Thymus (tissue), 14 donors: Measurements from ENCODE around the gene CD99. TPM values are rescaled to one million over a fixed set of nuclear protein-coding genes. Genes with fewer than 3 reads are reported as not detected.
A peak's percentile ranks its signal among the peaks of the same experiment; 100 is the strongest.

Source experiments
- DNase-seq, 9 donors: peaks; one replicate each; pipeline ENCODE4 v3.0.0-alpha.2; 2013; ENCODE audit warnings: low spot score in 9 of 9, low read depth in 6 of 9, missing footprints in 1 of 9
- H3K27ac ChIP-seq, 2 donors: one replicate each; pipeline ENCODE4 v1.5.1; 2013; ENCODE audit warnings: control low read depth in 1 of 2, low read depth in 1 of 2, low read length in 1 of 2, mild to moderate bottlenecking in 1 of 2, moderate library complexity in 1 of 2
- H3K27me3 ChIP-seq, 2 donors: one replicate each; pipeline ENCODE4 v1.5.1; 2013; ENCODE audit warnings: low read length in 1 of 2; ENCODE audit not compliant: control insufficient read depth in 2 of 2, insufficient read depth in 1 of 2
- H3K36me3 ChIP-seq, 2 donors: one replicate each; pipeline ENCODE4 v1.5.1; 2013; ENCODE audit warnings: low read length in 1 of 2, mild to moderate bottlenecking in 1 of 2, moderate library complexity in 1 of 2; ENCODE audit not compliant: control insufficient read depth in 2 of 2, insufficient read depth in 2 of 2
- H3K4me1 ChIP-seq, 2 donors: one replicate each; pipeline ENCODE4 v1.5.1; 2013; ENCODE audit warnings: low read length in 2 of 2; ENCODE audit not compliant: control insufficient read depth in 2 of 2, insufficient read depth in 2 of 2
- H3K4me3 ChIP-seq, 2 donors: one replicate each; pipeline ENCODE4 v1.5.1; 2013; ENCODE audit warnings: low read length in 2 of 2, control low read depth in 1 of 2, mild to moderate bottlenecking in 1 of 2
- H3K9me3 ChIP-seq, 2 donors: one replicate each; pipeline ENCODE4 v1.5.1; 2013; ENCODE audit warnings: low read length in 1 of 2, mild to moderate bottlenecking in 1 of 2; ENCODE audit not compliant: control insufficient read depth in 2 of 2, insufficient read depth in 1 of 2
- WGBS: extraction: QIAGEN DNeasy Blood & Tissue Kit; methylation state at CpG from one replicate; pipeline ENCODE4 v1.1.7; 2013; 5-methylcytosine and 5-hydroxymethylcytosine counted together
- long read RNA-seq, 10 donors: transcript quantifications; one replicate each; lab custom pipeline, GENCODE V29; 2026
- polyA plus RNA-seq: library from polyadenylated mRNA; stranded (reverse); fragments of 200-250 nt; gene quantifications from one replicate; pipeline ENCODE4 v1.2.3, GENCODE V29; 2013
- total RNA-seq: library from RNA; stranded (reverse); fragments of 120-200 nt; gene quantifications from one replicate; pipeline ENCODE4 v1.2.4, GENCODE V29; 2013
- donor health status: healthy.

The CD99 gene, protein sequence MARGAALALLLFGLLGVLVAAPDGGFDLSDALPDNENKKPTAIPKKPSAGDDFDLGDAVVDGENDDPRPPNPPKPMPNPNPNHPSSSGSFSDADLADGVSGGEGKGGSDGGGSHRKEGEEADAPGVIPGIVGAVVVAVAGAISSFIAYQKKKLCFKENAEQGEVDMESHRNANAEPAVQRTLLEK
- total RNA-seq (527 TPM), polyA plus RNA-seq (547 TPM)
- long read RNA-seq, donor 1, transcript CD99-205 (10 exons, 1,291 nt): major isoform, 31 of 42 reads
- long read RNA-seq, donor 1, partial matches to known transcripts: 5 of 42 reads
- long read RNA-seq, donor 1, other reads (novel, unspliced or antisense): 0 of 42 reads
- long read RNA-seq, donor 2, transcript CD99-212 (10 exons, 1,089 nt): minor isoform, 58 of 1,576 reads
- long read RNA-seq, donor 2, transcript CD99-204 (9 exons, 892 nt): minor isoform, 10 of 1,576 reads
- long read RNA-seq, donor 2, transcript CD99-205 (10 exons, 1,291 nt): major isoform, 469 of 1,576 reads
- long read RNA-seq, donor 2, transcript CD99-214 (2 exons, 1,278 nt): minor isoform, 6 of 1,576 reads
- long read RNA-seq, donor 2, partial matches to known transcripts: 999 of 1,576 reads
- long read RNA-seq, donor 2, other reads (novel, unspliced or antisense): 25 of 1,576 reads
- long read RNA-seq, donor 3, transcript CD99-205 (10 exons, 1,291 nt): major isoform, 303 of 434 reads
- long read RNA-seq, donor 3, transcript CD99-215 (3 exons, 583 nt): minor isoform, 7 of 434 reads
- long read RNA-seq, donor 3, transcript CD99-212 (10 exons, 1,089 nt): minor isoform, 30 of 434 reads
- long read RNA-seq, donor 3, partial matches to known transcripts: 73 of 434 reads
- long read RNA-seq, donor 3, other reads (novel, unspliced or antisense): 12 of 434 reads
- long read RNA-seq, donor 4, transcript CD99-205 (10 exons, 1,291 nt): major isoform, 124 of 321 reads
- long read RNA-seq, donor 4, transcript CD99-212 (10 exons, 1,089 nt): minor isoform, 22 of 321 reads
- long read RNA-seq, donor 4, transcript CD99-204 (9 exons, 892 nt): minor isoform, 6 of 321 reads
- long read RNA-seq, donor 4, partial matches to known transcripts: 161 of 321 reads
- long read RNA-seq, donor 4, other reads (novel, unspliced or antisense): 0 of 321 reads
- long read RNA-seq, donor 5, transcript CD99-214 (2 exons, 1,278 nt): minor isoform, 8 of 385 reads
- long read RNA-seq, donor 5, transcript CD99-204 (9 exons, 892 nt): minor isoform, 7 of 385 reads
- long read RNA-seq, donor 5, transcript CD99-205 (10 exons, 1,291 nt): major isoform, 235 of 385 reads
- long read RNA-seq, donor 5, transcript CD99-212 (10 exons, 1,089 nt): minor isoform, 25 of 385 reads
- long read RNA-seq, donor 5, partial matches to known transcripts: 86 of 385 reads
- long read RNA-seq, donor 5, other reads (novel, unspliced or antisense): 18 of 385 reads
- long read RNA-seq, donor 6, transcript CD99-204 (9 exons, 892 nt): minor isoform, 6 of 683 reads
- long read RNA-seq, donor 6, transcript CD99-212 (10 exons, 1,089 nt): minor isoform, 24 of 683 reads
- long read RNA-seq, donor 6, transcript CD99-205 (10 exons, 1,291 nt): major isoform, 241 of 683 reads
- long read RNA-seq, donor 6, partial matches to known transcripts: 397 of 683 reads
- long read RNA-seq, donor 6, other reads (novel, unspliced or antisense): 12 of 683 reads
- long read RNA-seq, donor 7, transcript CD99-215 (3 exons, 583 nt): minor isoform, 5 of 554 reads
- long read RNA-seq, donor 7, transcript CD99-212 (10 exons, 1,089 nt): minor isoform, 31 of 554 reads
- long read RNA-seq, donor 7, transcript CD99-205 (10 exons, 1,291 nt): major isoform, 220 of 554 reads
- long read RNA-seq, donor 7, transcript CD99-204 (9 exons, 892 nt): minor isoform, 7 of 554 reads
- long read RNA-seq, donor 7, partial matches to known transcripts: 281 of 554 reads
- long read RNA-seq, donor 7, other reads (novel, unspliced or antisense): 0 of 554 reads
- long read RNA-seq, donor 8, transcript CD99-215 (3 exons, 583 nt): minor isoform, 5 of 155 reads
- long read RNA-seq, donor 8, transcript CD99-212 (10 exons, 1,089 nt): minor isoform, 9 of 155 reads
- long read RNA-seq, donor 8, transcript CD99-205 (10 exons, 1,291 nt): major isoform, 126 of 155 reads
- long read RNA-seq, donor 8, partial matches to known transcripts: 5 of 155 reads
- long read RNA-seq, donor 8, other reads (novel, unspliced or antisense): 0 of 155 reads
- long read RNA-seq, donor 9, transcript CD99-205 (10 exons, 1,291 nt): major isoform, 162 of 216 reads
- long read RNA-seq, donor 9, transcript CD99-212 (10 exons, 1,089 nt): minor isoform, 19 of 216 reads
- long read RNA-seq, donor 9, partial matches to known transcripts: 24 of 216 reads
- long read RNA-seq, donor 9, other reads (novel, unspliced or antisense): 0 of 216 reads
- long read RNA-seq, donor 10, transcript CD99-204 (9 exons, 892 nt): minor isoform, 10 of 295 reads
- long read RNA-seq, donor 10, transcript CD99-212 (10 exons, 1,089 nt): minor isoform, 28 of 295 reads
- long read RNA-seq, donor 10, transcript CD99-205 (10 exons, 1,291 nt): major isoform, 196 of 295 reads
- long read RNA-seq, donor 10, transcript CD99-215 (3 exons, 583 nt): minor isoform, 5 of 295 reads
- long read RNA-seq, donor 10, partial matches to known transcripts: 39 of 295 reads
- long read RNA-seq, donor 10, other reads (novel, unspliced or antisense): 14 of 295 reads

DNA sequence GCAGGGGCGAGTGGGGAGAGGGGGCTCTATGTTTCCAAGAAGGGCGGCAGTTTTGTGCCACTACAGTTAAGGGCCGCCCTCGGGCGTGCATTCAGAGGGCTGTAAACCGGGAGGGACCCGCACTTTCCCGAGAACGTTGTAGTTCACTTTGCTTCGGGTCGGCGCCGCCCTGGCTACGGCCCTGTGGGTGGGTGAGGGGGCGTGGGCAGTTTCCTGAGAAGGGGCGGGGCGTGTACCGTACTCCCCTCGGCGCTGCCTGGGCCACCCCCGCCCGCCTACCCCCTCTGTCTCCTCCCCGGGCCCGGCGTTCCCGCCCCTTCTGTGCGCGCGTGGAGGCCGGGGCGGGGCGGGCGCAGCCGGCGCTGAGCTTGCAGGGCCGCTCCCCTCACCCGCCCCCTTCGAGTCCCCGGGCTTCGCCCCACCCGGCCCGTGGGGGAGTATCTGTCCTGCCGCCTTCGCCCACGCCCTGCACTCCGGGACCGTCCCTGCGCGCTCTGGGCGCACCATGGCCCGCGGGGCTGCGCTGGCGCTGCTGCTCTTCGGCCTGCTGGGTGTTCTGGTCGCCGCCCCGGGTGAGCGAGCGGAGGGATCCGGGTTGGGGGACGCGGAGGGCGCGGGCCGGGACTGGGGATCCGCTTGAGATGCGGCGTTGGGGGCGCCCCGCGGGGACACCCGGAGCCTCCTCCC, at the start of gene CD99:
Gene CD99, plus strand, starts transcription at position 440 of the 687 bp plus-strand sequence. Its CDS starts 66 bp downstream, at position 506.
- Histone ChIP-seq H3K4me1 (peaks cover 0 to 31% of the 10 kb centered on the region in 2 donors), H3K36me3 (peaks cover 5 to 14% of the 10 kb centered on the region in 2 donors), H3K27ac (peak within 1 kb of the TSS; percentile 90 to 95), H3K9me3 (no peaks in the 10 kb centered on the region), H3K27me3 (peaks cover 0 to 2% of the 10 kb centered on the region in 2 donors), H3K4me3 (peak within 1 kb of the TSS; percentile 97 to 99)
- WGBS: under 1% methylated on average over 73 of the region's 73 CpGs
- peak in 7 of 9 donors; percentile 82 to 97 (median 95) for DNase-seq

DNA sequence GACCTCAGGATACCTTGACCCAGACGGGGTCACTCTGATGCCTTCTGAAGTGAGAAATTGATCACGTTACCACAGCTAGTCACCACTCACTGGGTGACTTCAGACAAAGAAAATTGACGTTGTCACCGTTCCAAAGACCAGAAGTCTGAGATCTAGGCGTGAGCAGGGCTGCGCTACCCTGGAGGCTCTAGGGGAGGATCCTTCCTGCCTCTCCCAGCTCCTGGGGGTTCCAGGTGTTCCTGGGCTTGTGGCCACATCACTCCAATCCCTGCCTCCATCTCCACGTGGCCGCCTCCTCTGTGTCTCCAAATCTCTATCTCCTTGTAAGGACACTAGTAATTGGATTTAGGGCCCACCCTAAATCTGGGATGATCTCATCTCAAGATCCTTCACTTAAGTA, 48.9 kb upstream of the CD99 start:
- DNase-seq: no peak
- 97% methylated on average over 8 of the region's 8 CpGs for WGBS
- no peaks in the 10 kb centered on the region for H3K27me3 ChIP-seq
- no peaks in the 10 kb centered on the region for H3K9me3 ChIP-seq
- peaks cover 4 to 21% of the 10 kb centered on the region in 2 donors for H3K36me3 ChIP-seq
- peaks cover 8 to 12% of the 10 kb centered on the region in 2 donors for H3K4me1 ChIP-seq
- H3K4me3 ChIP-seq: no peak overlapping the region
- no peak overlapping the region for H3K27ac ChIP-seq

DNA sequence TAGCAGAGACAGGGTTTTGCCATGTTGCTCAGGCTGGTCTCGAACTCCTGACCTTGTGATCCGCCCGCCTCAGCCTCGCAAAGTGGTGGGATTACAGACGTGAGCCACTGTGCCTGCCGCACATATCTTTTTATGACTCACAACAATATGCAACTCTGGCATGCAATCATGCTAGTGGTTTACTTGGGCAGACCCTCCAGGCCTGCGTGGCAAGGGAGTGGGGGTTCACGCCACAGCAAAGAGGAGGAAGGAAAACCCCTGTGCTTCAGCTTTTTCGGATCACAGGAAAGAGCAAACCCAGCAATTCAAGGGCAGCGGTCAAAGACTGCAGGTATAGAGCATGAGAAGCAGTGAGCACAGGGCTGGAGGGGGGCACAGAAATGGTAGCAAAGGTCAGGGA, 48.3 kb upstream of the CD99 start:
- no peak overlapping the region for H3K27ac ChIP-seq
- no peak overlapping the region for H3K4me3 ChIP-seq
- no peaks in the 10 kb centered on the region for H3K27me3 ChIP-seq
- peaks cover 8 to 14% of the 10 kb centered on the region in 2 donors for H3K4me1 ChIP-seq
- H3K36me3 ChIP-seq: peaks cover 4 to 21% of the 10 kb centered on the region in 2 donors
- no peaks in the 10 kb centered on the region for H3K9me3 ChIP-seq
- 71% methylated on average over 10 of the region's 10 CpGs for WGBS
- DNase-seq: no peak

DNA sequence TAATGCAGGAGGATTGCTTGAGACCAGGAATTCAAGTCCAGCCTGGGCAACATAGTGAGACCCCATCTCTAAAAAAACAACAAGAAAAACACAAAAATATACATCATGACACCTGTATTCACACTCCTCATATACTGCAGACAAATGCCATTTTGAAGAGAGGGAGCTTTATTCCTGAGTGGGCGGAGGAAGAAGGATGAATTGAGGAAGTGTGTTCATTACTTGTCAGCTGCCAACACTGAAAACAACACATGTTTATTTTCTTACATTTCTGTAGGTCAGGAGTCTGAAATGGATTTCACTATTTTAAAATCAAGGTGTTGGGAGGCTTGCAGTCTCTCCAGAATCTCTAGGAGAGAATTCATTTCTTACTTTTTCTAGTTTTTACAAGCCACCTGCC, 47.2 kb upstream of the CD99 start:
- H3K36me3 ChIP-seq: peaks cover 8 to 15% of the 10 kb centered on the region in 2 donors
- H3K9me3 ChIP-seq: no peaks in the 10 kb centered on the region
- no peaks in the 10 kb centered on the region for H3K27me3 ChIP-seq
- no peak overlapping the region for H3K4me3 ChIP-seq
- 96% methylated on average over 1 of the region's 1 CpG for WGBS
- peaks cover 8 to 14% of the 10 kb centered on the region in 2 donors for H3K4me1 ChIP-seq
- no peak overlapping the region for H3K27ac ChIP-seq
- no peak for DNase-seq

DNA sequence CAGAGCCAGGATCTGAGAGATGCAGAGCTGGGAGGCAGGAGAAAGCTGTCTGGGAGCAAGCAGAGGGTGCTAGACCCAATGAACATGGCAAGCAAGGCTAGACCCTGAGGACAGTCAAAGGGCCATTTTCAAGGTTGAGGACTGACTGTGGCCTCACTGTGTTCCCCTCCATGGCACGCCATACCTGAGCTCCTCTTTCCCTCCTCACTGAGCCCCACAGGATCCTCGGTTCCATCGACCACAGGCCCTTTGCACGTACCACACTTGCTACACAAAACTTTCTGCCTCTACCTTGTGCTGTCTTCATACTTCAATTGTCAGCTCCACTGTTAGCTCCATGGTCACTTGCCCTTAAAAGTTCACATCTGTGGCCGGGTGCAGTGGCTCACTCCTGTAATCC, 45.5 kb upstream of the CD99 start:
- no peaks in the 10 kb centered on the region for H3K27me3 ChIP-seq
- no peak overlapping the region for H3K27ac ChIP-seq
- H3K4me1 ChIP-seq: peaks cover 8 to 14% of the 10 kb centered on the region in 2 donors
- H3K36me3 ChIP-seq: peaks cover 8 to 11% of the 10 kb centered on the region in 2 donors
- DNase-seq: no peak
- H3K9me3 ChIP-seq: no peaks in the 10 kb centered on the region
- WGBS: 80% methylated on average over 5 of the region's 5 CpGs
- no peak overlapping the region for H3K4me3 ChIP-seq

DNA sequence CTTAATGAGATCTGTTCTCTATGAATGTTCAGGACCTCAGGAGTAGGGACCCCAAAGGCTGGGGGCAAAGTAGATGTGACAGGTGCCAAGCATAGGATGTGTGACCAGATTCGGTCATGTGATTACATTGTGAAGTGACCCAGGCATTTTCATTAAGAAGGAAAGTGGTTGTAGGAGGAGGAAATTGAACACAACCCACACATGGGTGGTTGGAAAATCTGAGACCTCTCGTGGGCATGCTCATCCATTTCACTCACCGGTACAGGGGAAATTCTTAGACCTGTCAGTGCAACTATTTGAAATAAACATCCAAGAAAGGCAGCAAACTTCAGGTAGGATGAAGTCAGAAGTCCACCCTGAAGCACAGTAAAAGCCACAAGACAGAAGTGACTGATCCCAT, 43.5 kb upstream of the CD99 start:
- H3K27me3 ChIP-seq: no peaks in the 10 kb centered on the region
- WGBS: 97% methylated on average over 3 of the region's 3 CpGs
- no peaks in the 10 kb centered on the region for H3K9me3 ChIP-seq
- H3K4me3 ChIP-seq: no peak overlapping the region
- H3K27ac ChIP-seq: no peak overlapping the region
- peaks cover 6 to 10% of the 10 kb centered on the region in 2 donors for H3K36me3 ChIP-seq
- peaks cover 8 to 14% of the 10 kb centered on the region in 2 donors for H3K4me1 ChIP-seq
- no peak for DNase-seq

DNA sequence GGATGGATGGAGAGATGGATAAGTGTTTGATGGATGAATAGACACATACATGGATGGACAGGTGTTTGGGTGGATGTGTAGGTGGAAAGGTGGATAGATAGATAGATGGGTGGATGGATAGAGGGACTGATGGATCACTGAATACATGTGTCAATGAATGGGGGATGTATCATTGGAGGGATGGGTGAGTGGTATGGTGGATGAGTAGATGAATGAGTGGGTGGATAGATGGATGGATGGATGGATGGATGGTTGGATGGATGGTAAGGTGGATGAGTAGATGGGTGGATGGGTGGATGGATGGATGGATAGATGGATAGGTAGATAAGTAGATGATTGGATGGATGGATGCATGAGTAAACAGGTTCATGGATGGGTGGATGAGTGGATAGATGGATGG, 41.1 kb upstream of the CD99 start:
- no peak overlapping the region for H3K27ac ChIP-seq
- DNase-seq: no peak
- H3K36me3 ChIP-seq: peaks cover 6 to 10% of the 10 kb centered on the region in 2 donors
- no peak overlapping the region for H3K4me3 ChIP-seq
- H3K4me1 ChIP-seq: peaks cover 8 to 12% of the 10 kb centered on the region in 2 donors
- no peaks in the 10 kb centered on the region for H3K9me3 ChIP-seq
- no peaks in the 10 kb centered on the region for H3K27me3 ChIP-seq
